ENCODE measurements around the gene MYEOV. TPM values are rescaled to one million over a fixed set of nuclear protein-coding genes. Genes with fewer than 3 reads are reported as not detected.
A peak's percentile ranks its signal among the peaks of the same experiment; 100 is the strongest.

Gene MYEOV
- total RNA-seq (2022), result 0.49 TPM in 1 of 2 replicates, not detected in the other
- Bru-seq, nascent RNA, result not detected
- not detected for BruChase-seq, experiment 1, labeled RNA remaining after a 6-hour chase
- percentile 27 among the genes with signal in this experiment for BruChase-seq, experiment 2, labeled RNA remaining after a 2-hour chase
- long read RNA-seq, partial matches to known transcripts, result 1 of 2 reads
- long read RNA-seq, other reads (novel, unspliced or antisense), result 1 of 2 reads

DNA sequence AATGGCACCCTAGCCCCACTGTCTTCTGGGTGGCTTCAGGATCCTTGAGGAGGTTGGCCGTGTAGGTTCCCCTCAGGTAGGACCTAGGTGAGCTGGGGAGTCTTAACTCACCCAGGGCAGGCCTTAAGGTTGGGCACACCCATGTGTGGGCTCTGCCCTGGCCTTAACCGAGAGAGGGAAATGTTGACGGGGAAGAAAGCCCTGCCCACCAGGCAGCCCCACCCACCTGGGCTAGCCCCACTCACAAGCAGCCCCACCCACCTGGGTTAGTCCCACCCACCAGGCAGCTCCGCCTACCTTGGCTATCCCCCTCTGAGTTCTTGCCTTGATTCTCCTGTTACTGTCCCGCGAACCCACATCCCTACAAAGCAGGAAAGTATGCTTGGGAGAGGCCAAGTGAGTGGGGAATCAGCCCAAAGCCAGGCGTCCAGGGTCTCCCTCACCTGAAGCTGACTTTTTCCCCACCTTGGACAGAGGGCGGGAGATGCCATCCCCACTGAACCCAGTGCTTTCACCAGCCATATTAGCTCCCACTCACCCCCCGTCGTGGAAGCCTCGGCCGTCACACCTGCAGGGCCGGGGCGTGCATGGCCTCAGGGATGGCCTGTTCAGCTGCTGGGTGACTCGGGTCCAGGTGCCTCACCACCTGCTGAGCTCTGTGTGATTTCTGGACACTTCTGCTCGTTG is at the start of gene MYEOV:
TSS of gene MYEOV (plus strand) at position 337 of the 687 bp plus-strand sequence. CDS start 1,200 bp downstream, outside the sequence.
- Mint-ChIP-seq H3K27me3 (ENCODE audit: insufficient read depth, unreplicated experiment) (no peaks in the 10 kb centered on the region), H3K36me3 (ENCODE audit: insufficient read depth, unreplicated experiment) (no peaks in the 10 kb centered on the region), H3K4me3 (ENCODE audit: unreplicated experiment) (no peak within 1 kb of the TSS), H3K9me3 (ENCODE audit: unreplicated experiment) (no peaks in the 10 kb centered on the region), H3K27ac (ENCODE audit: low read depth, unreplicated experiment) (no peak within 1 kb of the TSS), H3K4me1 (ENCODE audit: insufficient read depth, unreplicated experiment) (peaks cover 33% of the 10 kb centered on the region)
- TF ChIP-seq, protein P1, sequence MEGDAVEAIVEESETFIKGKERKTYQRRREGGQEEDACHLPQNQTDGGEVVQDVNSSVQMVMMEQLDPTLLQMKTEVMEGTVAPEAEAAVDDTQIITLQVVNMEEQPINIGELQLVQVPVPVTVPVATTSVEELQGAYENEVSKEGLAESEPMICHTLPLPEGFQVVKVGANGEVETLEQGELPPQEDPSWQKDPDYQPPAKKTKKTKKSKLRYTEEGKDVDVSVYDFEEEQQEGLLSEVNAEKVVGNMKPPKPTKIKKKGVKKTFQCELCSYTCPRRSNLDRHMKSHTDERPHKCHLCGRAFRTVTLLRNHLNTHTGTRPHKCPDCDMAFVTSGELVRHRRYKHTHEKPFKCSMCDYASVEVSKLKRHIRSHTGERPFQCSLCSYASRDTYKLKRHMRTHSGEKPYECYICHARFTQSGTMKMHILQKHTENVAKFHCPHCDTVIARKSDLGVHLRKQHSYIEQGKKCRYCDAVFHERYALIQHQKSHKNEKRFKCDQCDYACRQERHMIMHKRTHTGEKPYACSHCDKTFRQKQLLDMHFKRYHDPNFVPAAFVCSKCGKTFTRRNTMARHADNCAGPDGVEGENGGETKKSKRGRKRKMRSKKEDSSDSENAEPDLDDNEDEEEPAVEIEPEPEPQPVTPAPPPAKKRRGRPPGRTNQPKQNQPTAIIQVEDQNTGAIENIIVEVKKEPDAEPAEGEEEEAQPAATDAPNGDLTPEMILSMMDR (IDR thresholded peaks at IDR 0.05; ENCODE audit: unreplicated experiment), result no peak
- intact Hi-C loops (cut with micrococcal nuclease), result no loop called here
- POLR2A ChIA-PET, result no interaction called here
- peak; percentile 79 for DNase-seq (ENCODE audit: unreplicated experiment)
- BruUV-seq (replicated peaks), result no TSS peak
- CTCF ChIA-PET, result interaction anchor here (1.2 to 1.5 kb wide), 2 partner anchors 162 to 376 kb away, joined by 3 to 5 read pairs; no protein-coding TSS in a partner anchor

- TF ChIP-seq, protein P1 (IDR thresholded peaks at IDR 0.05; ENCODE audit: unreplicated experiment), result no peak
- Mint-ChIP-seq H3K4me3 (ENCODE audit: unreplicated experiment) (no peak overlapping the region), H3K4me1 (ENCODE audit: insufficient read depth, unreplicated experiment) (no peaks in the 10 kb centered on the region), H3K9me3 (ENCODE audit: unreplicated experiment) (no peaks in the 10 kb centered on the region), H3K27me3 (ENCODE audit: insufficient read depth, unreplicated experiment) (no peaks in the 10 kb centered on the region), H3K27ac (ENCODE audit: low read depth, unreplicated experiment) (no peak overlapping the region), H3K36me3 (ENCODE audit: insufficient read depth, unreplicated experiment) (peaks cover 6% of the 10 kb centered on the region)
- POLR2A ChIA-PET, result no interaction called here
- no peak for DNase-seq (ENCODE audit: unreplicated experiment)
- CTCF ChIA-PET, result interaction anchor here (1.2 kb wide), 1 partner anchor 113 kb away, joined by 4 read pairs; no protein-coding TSS in a partner anchor
- no TSS peak for BruUV-seq (replicated peaks)
- intact Hi-C loops (cut with micrococcal nuclease), result loop anchor here (5.0 kb wide), 1 partner anchor 112 kb away; no protein-coding TSS in a partner anchor
These were observed 49.7 kb upstream of the MYEOV start for GRCh38 chr11:69244266-69244665.

DNA sequence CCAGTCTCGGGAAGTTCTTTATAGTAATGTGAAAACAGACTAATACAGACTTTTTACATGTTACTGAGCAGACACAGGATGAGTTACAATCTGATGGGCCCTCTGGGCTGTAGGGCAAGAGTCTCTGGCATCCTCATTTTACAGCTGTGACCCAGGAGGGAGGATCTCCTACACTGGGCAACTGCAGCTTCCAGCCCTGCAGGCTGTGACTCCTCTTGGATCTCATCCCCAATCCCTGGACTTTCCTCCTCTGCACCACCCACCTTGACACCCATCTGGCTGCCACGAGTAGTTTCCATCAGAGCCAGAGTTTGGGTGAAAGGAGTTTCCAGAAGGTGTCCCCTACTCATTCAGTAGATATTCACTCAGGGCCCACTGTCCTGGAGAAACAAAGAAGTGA is 48.9 kb upstream of the MYEOV start:
- Mint-ChIP-seq H3K9me3 (ENCODE audit: unreplicated experiment) (no peaks in the 10 kb centered on the region), H3K4me3 (ENCODE audit: unreplicated experiment) (no peak overlapping the region), H3K27ac (ENCODE audit: low read depth, unreplicated experiment) (no peak overlapping the region), H3K27me3 (ENCODE audit: insufficient read depth, unreplicated experiment) (no peaks in the 10 kb centered on the region), H3K4me1 (ENCODE audit: insufficient read depth, unreplicated experiment) (no peaks in the 10 kb centered on the region), H3K36me3 (ENCODE audit: insufficient read depth, unreplicated experiment) (peaks cover 6% of the 10 kb centered on the region)
- CTCF ChIA-PET, result interaction anchor here (1.2 kb wide), 1 partner anchor 113 kb away, joined by 4 read pairs; no protein-coding TSS in a partner anchor
- intact Hi-C loops (cut with micrococcal nuclease), result no loop called here
- BruUV-seq (replicated peaks), result no TSS peak
- TF ChIP-seq, protein P1 (IDR thresholded peaks at IDR 0.05; ENCODE audit: unreplicated experiment), result no peak
- no peak for DNase-seq (ENCODE audit: unreplicated experiment)
- POLR2A ChIA-PET, result no interaction called here

DNA sequence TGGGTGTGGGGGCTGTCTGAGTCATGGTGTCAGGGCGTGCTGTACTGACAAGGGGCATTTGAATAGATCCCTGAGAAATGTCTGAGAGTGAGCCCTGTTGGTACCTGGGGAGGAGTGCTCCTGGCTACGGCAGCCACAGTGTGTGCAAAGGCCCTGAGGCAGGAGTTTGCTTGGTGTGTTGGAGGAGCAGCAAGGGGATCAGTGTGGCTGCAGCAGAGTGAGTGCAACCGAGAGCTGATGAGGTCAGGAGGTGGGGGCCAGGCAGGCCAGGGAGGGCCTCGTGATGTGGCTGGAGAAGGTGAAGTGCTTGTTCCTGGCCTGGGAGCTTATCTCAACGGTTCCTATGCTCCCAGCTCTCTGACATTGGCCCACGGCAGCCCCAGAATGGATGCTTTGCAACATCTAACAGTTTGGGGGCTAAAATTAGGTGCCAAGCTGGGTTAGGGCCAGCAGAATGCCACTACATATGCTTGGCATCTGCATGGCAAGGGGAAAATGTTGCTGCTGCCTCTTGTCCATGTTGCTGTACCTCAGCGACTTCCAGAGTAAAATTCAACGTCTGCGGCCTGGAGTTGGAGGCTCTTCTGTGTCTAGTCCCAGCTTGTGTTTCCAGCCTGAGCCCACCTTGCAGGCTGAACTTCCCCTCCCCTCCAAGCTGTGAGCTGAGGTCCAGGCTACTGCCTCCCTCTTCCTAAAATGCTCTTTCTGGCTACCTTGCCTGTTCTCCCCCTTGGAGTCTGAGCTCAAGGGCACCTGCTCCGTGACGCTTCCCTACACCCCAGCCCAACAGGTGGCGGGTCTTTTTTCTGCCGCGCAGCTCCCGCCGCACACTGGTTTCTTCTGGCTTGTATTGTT is 48.2 kb upstream of the MYEOV start:
- Mint-ChIP-seq H3K4me3 (ENCODE audit: unreplicated experiment) (no peak overlapping the region), H3K27me3 (ENCODE audit: insufficient read depth, unreplicated experiment) (no peaks in the 10 kb centered on the region), H3K36me3 (ENCODE audit: insufficient read depth, unreplicated experiment) (peaks cover 6% of the 10 kb centered on the region), H3K9me3 (ENCODE audit: unreplicated experiment) (no peaks in the 10 kb centered on the region), H3K4me1 (ENCODE audit: insufficient read depth, unreplicated experiment) (no peaks in the 10 kb centered on the region), H3K27ac (ENCODE audit: low read depth, unreplicated experiment) (no peak overlapping the region)
- POLR2A ChIA-PET, result no interaction called here
- intact Hi-C loops (cut with micrococcal nuclease), result no loop called here
- TF ChIP-seq, protein P1 (IDR thresholded peaks at IDR 0.05; ENCODE audit: unreplicated experiment), result no peak
- BruUV-seq (replicated peaks), result no TSS peak
- DNase-seq (ENCODE audit: unreplicated experiment), result no peak
- CTCF ChIA-PET, result interaction anchor here (0.6 to 1.1 kb wide), 2 partner anchors 10 to 25 kb away, joined by 3 read pairs; no protein-coding TSS in a partner anchor
